Mononuclear cell (primary cell): ENCODE results near the gene CFL2. TPM values are rescaled to one million over a fixed set of nuclear protein-coding genes. Genes with fewer than 3 reads are reported as not detected.

Experiments used
- H3K27me3 ChIP-seq: 2 replicates; pipeline ENCODE4 v1.6.0; 2011; ENCODE audit warnings: low read length, control low read depth; ENCODE audit not compliant: insufficient read depth
- H3K4me1 ChIP-seq: 2 replicates; pipeline ENCODE4 v1.5.1; 2011; ENCODE audit warnings: mild to moderate bottlenecking, low read length, control low read depth; ENCODE audit not compliant: insufficient read depth
- H3K4me3 ChIP-seq: 2 replicates; pipeline ENCODE4 v1.5.1; 2011; ENCODE audit warnings: mild to moderate bottlenecking, low read length, moderate library complexity
- H3K9me3 ChIP-seq: 2 replicates; pipeline ENCODE4 v1.5.1; 2011; ENCODE audit warnings: low read depth, mild to moderate bottlenecking, control low read depth, low read length
- total RNA-seq: library from RNA; depleted of rRNA; stranded (reverse); fragments of >200 nt; gene quantifications from one replicate; pipeline ENCODE4 v1.2.3, GENCODE V29; 2012

The CFL2 gene
- total RNA-seq, 1 donor: 62.2 TPM

DNA sequence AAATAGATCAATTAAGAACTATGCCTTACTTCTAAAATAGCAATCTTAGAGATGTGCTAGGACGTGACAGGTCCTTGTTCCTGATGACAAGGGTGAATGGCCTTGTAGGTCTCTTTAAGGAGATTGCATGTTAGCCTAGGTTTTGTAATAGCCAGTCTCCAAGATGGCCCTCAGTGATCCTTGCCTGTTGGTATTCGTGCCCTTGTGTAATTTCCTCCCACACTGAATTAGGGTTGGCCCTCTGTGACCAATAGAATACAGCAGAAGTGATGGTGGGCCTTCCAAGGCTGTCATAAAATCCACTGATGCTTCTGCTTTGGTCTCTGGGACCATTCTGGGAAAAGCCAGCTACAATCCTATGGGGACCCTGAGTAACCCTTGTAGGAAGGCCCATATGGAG lies 46.3 kb downstream of the CFL2 start:
- Histone ChIP-seq H3K4me3 (no peak overlapping the region), H3K9me3 (no peaks in the 10 kb centered on the region), H3K27me3 (no peaks in the 10 kb centered on the region), H3K4me1 (peaks cover 28% of the 10 kb centered on the region)

DNA sequence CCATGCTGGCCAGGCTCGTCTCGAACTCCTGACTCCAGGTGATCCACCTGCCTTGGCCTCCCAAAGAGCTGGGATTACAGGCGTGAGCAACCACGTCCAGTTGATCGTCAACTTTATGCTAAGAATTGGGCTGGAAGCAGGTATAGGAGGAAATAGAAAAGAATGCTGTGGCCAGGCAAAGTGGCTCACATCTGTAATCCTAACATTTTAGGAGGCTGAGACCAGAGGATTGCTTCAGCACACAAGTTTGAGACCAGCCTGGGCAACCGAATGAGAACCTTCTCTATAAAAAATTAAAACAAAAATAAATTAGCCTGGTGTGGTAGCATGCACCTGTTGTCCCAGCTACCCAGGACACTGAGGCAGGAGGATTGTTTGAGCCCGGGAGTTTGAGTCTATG lies 47.4 kb downstream of the CFL2 start:
- Histone ChIP-seq H3K9me3 (no peaks in the 10 kb centered on the region), H3K4me1 (peaks cover 25% of the 10 kb centered on the region), H3K4me3 (no peak overlapping the region), H3K27me3 (no peaks in the 10 kb centered on the region)

DNA sequence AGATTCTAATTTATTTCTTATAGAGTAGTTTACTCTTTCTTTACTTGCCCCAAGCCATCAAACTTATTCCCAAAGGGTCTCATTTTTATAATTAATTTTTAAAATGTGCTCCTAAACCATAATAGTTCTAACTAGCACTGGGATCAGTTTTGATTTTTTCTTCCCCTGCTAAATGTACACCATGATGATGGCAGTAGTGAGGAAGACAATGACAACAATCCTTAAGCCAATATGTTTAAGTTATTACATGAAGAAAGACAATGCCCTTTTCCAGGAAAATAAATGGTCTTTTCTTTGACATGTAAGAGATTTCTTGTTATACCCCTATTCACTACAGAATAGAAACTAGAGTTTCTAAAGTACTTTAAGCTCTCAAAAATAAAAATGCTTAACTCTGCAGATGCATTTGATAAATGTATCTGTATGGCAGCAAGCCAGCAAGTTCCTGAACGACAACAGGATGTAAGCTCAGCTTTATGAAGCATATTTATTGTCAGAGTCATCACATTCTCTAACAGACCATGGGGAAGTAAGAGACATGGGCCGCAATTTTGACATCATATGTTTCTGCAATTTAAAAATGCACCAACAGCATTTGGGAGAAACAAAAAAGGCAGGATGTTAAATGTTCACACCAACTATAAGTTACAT lies 48.5 kb downstream of the CFL2 start:
- H3K9me3 ChIP-seq: no peaks in the 10 kb centered on the region
- peaks cover 18% of the 10 kb centered on the region for H3K4me1 ChIP-seq
- H3K4me3 ChIP-seq: no peak overlapping the region
- H3K27me3 ChIP-seq: no peaks in the 10 kb centered on the region

DNA sequence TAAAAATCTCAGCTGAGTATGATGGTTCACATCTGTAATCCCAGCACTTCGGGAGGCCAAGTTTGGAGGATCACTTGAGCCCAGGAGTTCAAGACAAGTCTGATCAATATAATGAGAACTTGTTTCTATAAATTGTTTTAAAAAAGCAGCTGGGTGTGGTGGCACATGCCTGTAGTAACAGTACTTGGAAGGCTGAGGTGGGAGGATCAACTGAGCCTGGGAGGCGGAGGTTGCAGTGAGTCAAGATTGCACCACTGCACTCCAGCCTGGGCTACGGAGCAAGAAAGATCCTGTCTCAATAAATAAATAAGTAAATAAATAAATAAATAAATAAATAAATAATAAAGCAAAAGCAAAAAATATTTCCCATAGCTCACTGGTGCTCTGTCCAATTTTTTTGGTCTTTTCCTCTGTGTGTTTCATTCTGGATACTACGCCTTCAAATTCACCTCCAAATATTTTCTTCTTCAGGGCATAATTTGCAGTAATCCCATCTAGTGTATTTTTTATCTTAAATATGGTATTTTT lies 51.8 kb downstream of the CFL2 start:
- H3K4me3 ChIP-seq: no peak overlapping the region
- peaks cover 18% of the 10 kb centered on the region for H3K4me1 ChIP-seq
- no peaks in the 10 kb centered on the region for H3K27me3 ChIP-seq
- no peaks in the 10 kb centered on the region for H3K9me3 ChIP-seq

DNA sequence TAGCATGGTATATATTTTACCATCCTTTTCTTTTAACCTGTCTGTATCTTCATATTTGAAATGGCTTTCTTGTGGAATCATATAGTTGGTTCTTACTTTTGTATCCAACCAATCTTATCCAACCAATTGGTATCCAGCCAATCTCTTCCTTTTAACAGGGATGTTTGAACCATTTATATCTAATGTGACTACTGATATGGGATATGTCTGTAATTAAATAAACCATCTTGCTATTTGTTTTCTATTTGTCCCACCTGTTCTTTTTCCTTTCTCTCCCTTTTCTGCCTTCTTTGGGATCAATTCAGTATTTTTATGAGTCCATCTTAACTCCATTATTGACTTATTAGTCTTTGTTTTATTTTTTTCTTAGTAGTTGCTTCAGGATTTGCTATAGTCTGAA lies 53.6 kb downstream of the CFL2 start:
- Histone ChIP-seq H3K27me3 (no peaks in the 10 kb centered on the region), H3K9me3 (no peaks in the 10 kb centered on the region), H3K4me1 (peaks cover 9% of the 10 kb centered on the region), H3K4me3 (no peak overlapping the region)

Other genes starting within 250 kb of the CFL2 start
- 124 TPM for gene EAPP, start 174.9 kb downstream of the CFL2 start, total RNA-seq
- gene SNX6, start 84.4 kb downstream of the CFL2 start, total RNA-seq: 128 TPM
- 50.3 TPM for gene BAZ1A, start 160.8 kb upstream of the CFL2 start, total RNA-seq